NB4 (cell line): ENCODE data around the gene BPIFB3.

Experiments used
- MAX ChIP-seq: IDR thresholded peaks from 2 replicates; pipeline ENCODE4 v1.6.1; 2011; ENCODE audit warnings: low read depth, low read length
- MYC ChIP-seq: IDR thresholded peaks from 2 replicates; pipeline ENCODE4 v1.6.1; 2011; ENCODE audit warnings: low read depth, low read length
- POLR2A ChIP-seq: IDR thresholded peaks from 2 replicates; pipeline ENCODE4 v1.6.1; 2011; ENCODE audit warnings: mild to moderate bottlenecking; ENCODE audit not compliant: insufficient read length; ENCODE audit errors: extremely low read depth

DNA sequence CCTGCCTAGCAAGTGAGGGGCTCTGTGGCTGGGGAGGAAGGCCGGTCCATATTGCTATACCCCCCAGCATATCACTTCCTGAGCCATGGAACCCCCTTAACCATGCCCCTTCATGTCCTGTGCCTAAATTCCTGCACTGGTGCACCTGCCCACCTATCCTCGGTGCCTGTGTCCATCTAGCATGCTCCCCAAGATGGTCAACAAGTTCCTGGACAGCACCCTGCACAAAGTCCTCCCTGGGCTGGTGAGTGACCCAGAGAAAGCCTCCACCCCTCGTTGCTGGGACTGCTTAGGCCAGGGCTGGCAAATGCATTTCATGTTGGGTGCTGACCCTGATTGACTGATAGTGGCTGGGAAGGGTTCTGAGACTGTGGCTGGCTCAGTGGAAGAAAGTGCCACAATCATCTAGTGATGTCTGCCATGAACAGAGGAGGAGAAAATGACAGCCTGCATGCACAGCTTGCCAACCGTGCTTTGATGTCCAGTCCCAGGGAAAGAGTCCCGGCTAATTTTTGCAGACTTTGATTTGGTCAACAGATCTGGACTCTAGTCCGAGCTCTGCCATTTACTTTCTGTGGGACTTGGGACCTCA, 18.7 kb upstream of the BPIFB3 start:
- TF ChIP-seq MAX = no peak
- TF ChIP-seq POLR2A = no peak
- TF ChIP-seq MYC = no peak
